Loucy (cell line): Measurements from ENCODE around the gene VWA1.

Experiments used
- CTCF ChIP-seq: fragments of 200-600 bp; sonication (generic); conservative IDR thresholded peaks from 2 replicates; pipeline ENCODE4 v1.5.1; 2014; ENCODE audit warnings: mild to moderate bottlenecking, antibody characterized with exemption, low read length
- EZH2phosphoT487 ChIP-seq: fragments of 200-600 bp; IDR thresholded peaks from 2 replicates; pipeline ENCODE4 v1.6.1; 2018; ENCODE audit warnings: antibody characterized with exemption, mild to moderate bottlenecking, moderate library complexity, borderline replicate concordance

- TF ChIP-seq CTCF = no peak
- no peak for TF ChIP-seq EZH2phosphoT487
Measured at GRCh38 chr1:1390675-1391074, 44.8 kb upstream of the VWA1 start.
